HAP-1 (cell line): Measurements from ENCODE around the gene HK3.

Experiments
- DNase-seq, 2 experiments: peaks; one replicate each; pipeline ENCODE4 v3.0.0-alpha.2; 2016 to 2020; ENCODE audit warnings: low spot score in 2 of 2
- H3K27me3 ChIP-seq: fragments of 250-450 bp; sonication (Bioruptor Pico); 2 replicates; pipeline ENCODE4 v1.5.1; 2020; ENCODE audit warnings: low read depth, mild to moderate bottlenecking, moderate library complexity
- H3K36me3 ChIP-seq: fragments of 250-450 bp; sonication (Bioruptor Pico); replicated peaks from 2 replicates; pipeline ENCODE4 v1.5.1; 2020; ENCODE audit warnings: mild to moderate bottlenecking
- H3K4me1 ChIP-seq: fragments of 250-450 bp; sonication (Bioruptor Pico); 2 replicates; pipeline ENCODE4 v1.5.1; 2020; ENCODE audit warnings: mild to moderate bottlenecking
- H3K4me3 ChIP-seq: fragments of 250-450 bp; sonication (Bioruptor Pico); 2 replicates; pipeline ENCODE4 v1.5.1; 2020; ENCODE audit warnings: mild to moderate bottlenecking, moderate library complexity
- H3K9me3 ChIP-seq: fragments of 250-450 bp; sonication (Bioruptor Pico); 2 replicates; pipeline ENCODE4 v1.5.1; 2020; ENCODE audit warnings: mild to moderate bottlenecking, moderate library complexity
- in situ Hi-C: fragments of 300-500 bp; cut with MboI; formaldehyde crosslinking; loops from 3 replicates; pipeline ENCODE4 v1.14.3; 2020; ENCODE audit warnings: low sequenced_read_pairs, inconsistent platforms, mixed read lengths

HK3 gene

DNA sequence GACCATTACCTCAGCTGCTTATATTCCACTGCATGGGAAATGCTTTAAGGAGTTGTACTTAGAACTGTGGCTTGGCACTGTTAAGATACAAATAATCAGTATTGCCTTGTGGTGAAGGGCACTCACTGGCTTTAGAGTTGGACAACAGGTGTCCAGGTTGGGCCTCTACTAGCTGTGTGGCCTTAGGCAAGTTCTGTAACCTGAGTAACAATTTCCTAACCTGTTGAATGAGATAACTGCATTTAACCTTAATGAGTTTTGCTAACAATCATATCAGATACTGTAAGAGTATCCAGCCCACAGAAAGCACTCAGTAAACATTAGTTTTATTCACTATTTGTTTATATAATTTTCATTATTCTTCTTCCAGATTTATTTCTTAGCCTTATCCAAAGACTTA, 17.2 kb upstream of the HK3 start:
- no peak overlapping the region for H3K4me3 ChIP-seq
- in situ Hi-C loops, result no loop called here
- no peak for DNase-seq
- H3K36me3 ChIP-seq, result no peaks in the 10 kb centered on the region
- H3K4me1 ChIP-seq, result no peaks in the 10 kb centered on the region
- H3K9me3 ChIP-seq, result no peaks in the 10 kb centered on the region
- H3K27me3 ChIP-seq, result no peaks in the 10 kb centered on the region

DNA sequence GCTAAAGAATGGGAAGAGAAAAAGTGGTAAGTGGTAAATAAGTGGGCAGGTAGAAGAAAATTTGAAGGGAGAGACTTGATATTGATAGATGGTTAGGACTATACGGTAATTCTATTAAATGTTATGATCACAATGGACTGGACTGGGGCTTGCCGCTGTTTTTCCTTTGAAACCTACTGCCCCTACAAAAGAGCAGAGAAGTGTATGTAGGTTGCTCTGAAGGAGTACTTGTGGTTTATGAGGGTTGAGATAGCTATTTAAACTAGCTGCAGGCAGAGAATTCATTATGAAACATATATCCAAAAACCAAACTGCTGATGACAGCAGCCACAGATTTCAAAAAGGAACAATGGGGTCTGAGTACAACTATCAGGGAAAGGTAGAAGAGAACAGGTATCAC, 16.8 kb upstream of the HK3 start:
- H3K36me3 ChIP-seq, result no peaks in the 10 kb centered on the region
- DNase-seq, result no peak
- in situ Hi-C loops, result no loop called here

DNA sequence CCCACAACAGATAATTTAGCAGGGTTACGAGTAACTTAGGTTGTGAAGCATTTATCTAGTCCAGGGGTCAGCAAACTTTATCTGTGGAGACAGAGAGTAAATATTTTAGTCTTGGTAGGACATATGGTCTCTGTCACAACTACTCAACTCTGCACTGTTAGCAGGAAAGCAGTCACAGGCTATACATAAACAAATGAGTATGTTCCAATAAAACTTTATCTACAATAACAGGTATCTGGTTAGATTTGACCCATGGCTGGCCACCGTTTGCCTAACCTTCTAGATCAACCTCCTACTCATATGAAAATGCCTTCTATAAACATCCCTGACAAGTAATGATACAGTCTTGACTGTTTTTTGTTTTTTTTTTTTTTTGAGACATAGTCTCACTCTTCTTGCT, 13.0 kb upstream of the HK3 start:
- in situ Hi-C loops, result no loop called here
- no peak for DNase-seq
- H3K4me1 ChIP-seq, result no peaks in the 10 kb centered on the region
- no peaks in the 10 kb centered on the region for H3K9me3 ChIP-seq
- no peak overlapping the region for H3K4me3 ChIP-seq
- H3K27me3 ChIP-seq, result no peaks in the 10 kb centered on the region
- peaks cover 12% of the 10 kb centered on the region for H3K36me3 ChIP-seq

More for the DNA sequence above, 16.8 kb upstream of the HK3 start:
- H3K9me3 ChIP-seq, result no peaks in the 10 kb centered on the region
- H3K4me3 ChIP-seq, result no peak overlapping the region
- H3K4me1 ChIP-seq, result no peaks in the 10 kb centered on the region
- H3K27me3 ChIP-seq, result no peaks in the 10 kb centered on the region

DNA sequence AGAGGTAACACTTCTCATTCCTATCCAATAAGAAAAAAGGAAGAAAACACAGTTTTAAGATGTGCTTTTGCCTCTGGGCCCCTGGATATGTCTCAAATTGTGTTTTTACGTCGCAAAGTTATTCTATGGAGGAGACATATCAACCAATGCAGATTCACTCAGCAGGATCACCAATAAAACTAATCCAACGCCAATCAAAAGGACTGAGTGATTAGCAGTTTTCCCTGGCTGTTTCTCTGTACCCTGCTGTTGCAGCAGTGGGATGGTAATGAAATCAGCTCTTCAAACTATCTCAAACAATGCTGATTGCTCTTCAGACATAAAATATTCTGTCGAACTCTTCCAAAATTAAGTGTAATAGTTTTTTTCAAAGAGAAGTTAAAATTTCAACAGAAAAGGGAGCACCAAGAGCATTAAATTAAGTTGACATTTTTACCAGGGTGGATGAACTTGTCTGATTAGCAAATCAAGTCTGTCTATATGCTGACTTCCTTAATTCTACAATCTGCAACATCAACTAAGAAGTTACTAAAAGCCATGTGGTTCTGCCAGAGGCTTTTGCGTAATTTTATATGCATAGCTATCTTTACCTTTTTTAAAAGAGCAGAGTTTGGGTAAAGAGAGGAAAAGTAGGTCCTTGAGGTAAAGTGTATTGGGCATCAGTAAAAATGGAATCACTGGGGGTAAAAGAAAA, 9.7 kb upstream of the HK3 start:
- Histone ChIP-seq H3K36me3 (peaks cover 36% of the 10 kb centered on the region), H3K4me1 (no peaks in the 10 kb centered on the region), H3K4me3 (no peak overlapping the region), H3K9me3 (no peaks in the 10 kb centered on the region), H3K27me3 (no peaks in the 10 kb centered on the region)
- no peak for DNase-seq
- in situ Hi-C loops, result no loop called here

DNA sequence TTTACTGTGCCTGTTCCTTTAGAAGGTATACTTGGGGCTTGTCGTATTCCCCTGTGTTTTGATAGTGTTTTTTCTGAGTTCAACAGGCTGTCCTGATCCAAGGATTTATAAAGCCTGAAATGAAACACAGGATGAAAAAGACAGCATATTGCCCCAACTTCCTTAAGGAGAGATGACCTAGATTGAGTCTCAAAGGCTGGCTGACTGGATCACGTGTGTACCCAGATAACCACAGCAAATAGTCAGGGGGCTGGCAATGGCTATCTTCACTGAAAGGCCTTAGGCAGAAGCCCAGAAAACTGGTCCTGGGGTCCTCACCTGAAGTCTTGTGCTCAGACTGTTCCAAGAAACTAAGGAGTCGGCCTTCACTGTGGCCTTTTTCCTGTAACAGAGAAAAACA, 7.7 kb upstream of the HK3 start:
- DNase-seq, result no peak
- no peak overlapping the region for H3K4me3 ChIP-seq
- H3K36me3 ChIP-seq, result peaks cover 42% of the 10 kb centered on the region
- no peaks in the 10 kb centered on the region for H3K4me1 ChIP-seq
- H3K9me3 ChIP-seq, result no peaks in the 10 kb centered on the region
- in situ Hi-C loops, result no loop called here
- no peaks in the 10 kb centered on the region for H3K27me3 ChIP-seq

DNA sequence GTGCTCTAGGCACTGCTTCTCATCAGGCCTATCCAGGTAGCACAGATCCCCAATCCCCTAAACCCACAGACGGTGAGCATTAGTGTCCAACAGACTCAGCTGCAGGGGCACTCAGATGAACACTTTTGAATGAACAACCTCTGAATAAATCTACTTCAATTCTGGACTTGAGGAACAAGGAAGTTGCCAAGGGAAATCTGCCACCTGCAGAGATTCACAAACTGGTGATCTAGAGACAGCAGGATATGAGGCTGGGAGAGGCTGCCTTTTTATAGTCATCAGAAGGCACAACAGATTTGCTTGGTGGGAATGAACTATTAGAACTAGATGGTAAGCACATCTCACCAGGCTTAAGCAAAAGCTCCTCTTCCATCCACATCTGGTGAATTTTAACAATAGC, 7.0 kb upstream of the HK3 start:
- no peak overlapping the region for H3K4me3 ChIP-seq
- H3K9me3 ChIP-seq, result no peaks in the 10 kb centered on the region
- no peak for DNase-seq
- H3K27me3 ChIP-seq, result no peaks in the 10 kb centered on the region
- no peaks in the 10 kb centered on the region for H3K4me1 ChIP-seq
- H3K36me3 ChIP-seq, result peaks cover 42% of the 10 kb centered on the region
- in situ Hi-C loops, result no loop called here

DNA sequence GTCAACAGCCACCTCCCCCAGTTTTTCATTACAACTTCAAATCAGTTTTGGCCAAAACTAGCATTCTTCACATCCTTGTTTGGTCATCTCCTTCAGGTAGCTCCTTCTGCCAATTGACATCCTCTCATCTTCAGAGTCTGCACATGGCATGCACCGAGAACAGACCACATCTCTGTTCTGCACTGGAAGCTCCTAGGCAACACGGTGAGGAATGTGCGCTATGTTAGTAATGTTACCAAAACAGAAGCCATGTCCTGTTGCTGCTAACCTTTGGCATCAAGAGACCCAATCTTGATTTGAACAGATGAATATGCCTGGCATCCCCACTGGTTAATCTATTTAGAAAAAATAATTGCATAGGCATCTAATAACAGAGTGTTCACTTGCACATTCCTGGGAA, 5.1 kb upstream of the HK3 start:
- Histone ChIP-seq H3K36me3 (peaks cover 42% of the 10 kb centered on the region), H3K4me1 (no peaks in the 10 kb centered on the region), H3K27me3 (no peaks in the 10 kb centered on the region), H3K9me3 (no peaks in the 10 kb centered on the region), H3K4me3 (no peak overlapping the region)
- DNase-seq, result no peak
- in situ Hi-C loops, result no loop called here

DNA sequence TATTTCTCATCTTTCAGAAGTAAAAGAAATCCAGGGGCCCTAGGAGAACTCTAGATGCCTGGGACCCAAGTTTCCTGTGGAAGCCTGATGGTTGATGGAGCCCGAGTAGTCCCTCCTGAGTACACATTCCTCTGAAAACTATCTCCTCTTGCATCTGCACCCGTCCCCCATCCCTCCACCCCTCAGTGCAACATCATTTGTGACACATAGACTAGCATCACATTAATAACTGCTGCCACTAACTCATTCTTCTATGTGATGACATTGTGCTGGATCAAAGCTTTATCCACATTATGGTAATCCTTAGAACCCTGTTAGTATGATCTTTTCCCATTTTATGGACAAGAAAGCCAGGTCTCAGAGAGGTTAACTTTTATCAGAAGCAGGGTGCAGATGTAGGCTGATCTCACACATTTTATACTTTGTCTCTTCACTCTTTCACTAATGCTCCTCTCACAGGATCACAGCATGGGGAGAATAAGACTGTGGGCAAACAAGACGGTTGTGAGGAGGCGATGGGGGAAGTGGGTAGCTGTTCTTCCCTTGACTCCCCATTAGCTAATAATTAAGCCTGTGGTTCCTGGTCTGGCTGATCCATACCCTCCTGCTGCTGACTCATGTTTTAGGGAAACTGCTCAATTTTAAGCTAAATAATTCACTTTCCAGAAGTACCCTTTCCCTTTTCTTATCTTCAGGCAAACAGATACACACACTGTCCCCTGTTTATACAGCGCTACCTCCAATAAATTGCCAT, 3.9 kb upstream of the HK3 start:
- H3K4me3 ChIP-seq, result no peak overlapping the region
- no peaks in the 10 kb centered on the region for H3K4me1 ChIP-seq
- H3K36me3 ChIP-seq, result peaks cover 39% of the 10 kb centered on the region
- H3K27me3 ChIP-seq, result no peaks in the 10 kb centered on the region
- H3K9me3 ChIP-seq, result no peaks in the 10 kb centered on the region
- no peak for DNase-seq
- in situ Hi-C loops, result no loop called here

DNA sequence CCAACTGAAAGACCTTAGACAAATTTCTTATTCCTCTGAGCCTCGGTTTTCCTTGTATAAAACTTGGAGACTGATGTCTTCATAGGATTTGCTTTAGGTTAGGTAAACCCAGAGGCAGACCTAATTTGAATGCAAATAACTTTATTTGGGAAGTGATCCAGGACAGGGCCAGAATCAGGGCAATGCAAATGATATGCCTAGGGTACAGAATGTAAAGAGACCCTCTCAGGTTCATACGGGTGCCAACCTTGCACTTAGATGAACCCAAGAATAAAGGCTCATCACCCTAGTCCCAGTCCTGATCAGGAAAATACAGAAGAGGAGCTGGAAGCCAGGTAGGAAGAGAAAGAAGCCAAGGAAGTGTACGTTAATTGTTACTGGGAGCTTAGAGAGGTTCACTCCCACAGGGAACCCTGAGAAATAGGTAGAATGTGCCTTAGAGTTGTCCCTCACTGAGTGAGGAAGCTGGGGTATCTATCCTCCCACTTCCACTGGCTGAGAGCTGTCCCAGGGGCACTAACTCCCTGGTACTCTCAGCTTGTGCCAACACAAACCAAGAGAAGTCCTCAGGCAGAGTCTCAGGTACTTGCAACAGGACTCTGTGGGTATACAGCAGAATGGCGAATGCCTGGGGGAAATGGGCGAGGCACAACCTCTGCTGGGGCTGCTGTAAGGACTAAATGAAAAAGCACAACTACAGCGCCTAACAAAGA, 3.1 kb upstream of the HK3 start:
- no peaks in the 10 kb centered on the region for H3K9me3 ChIP-seq
- H3K4me1 ChIP-seq, result no peaks in the 10 kb centered on the region
- H3K27me3 ChIP-seq, result no peaks in the 10 kb centered on the region
- H3K36me3 ChIP-seq, result peaks cover 32% of the 10 kb centered on the region
- H3K4me3 ChIP-seq, result no peak overlapping the region
- in situ Hi-C loops, result no loop called here
- DNase-seq, result no peak

DNA sequence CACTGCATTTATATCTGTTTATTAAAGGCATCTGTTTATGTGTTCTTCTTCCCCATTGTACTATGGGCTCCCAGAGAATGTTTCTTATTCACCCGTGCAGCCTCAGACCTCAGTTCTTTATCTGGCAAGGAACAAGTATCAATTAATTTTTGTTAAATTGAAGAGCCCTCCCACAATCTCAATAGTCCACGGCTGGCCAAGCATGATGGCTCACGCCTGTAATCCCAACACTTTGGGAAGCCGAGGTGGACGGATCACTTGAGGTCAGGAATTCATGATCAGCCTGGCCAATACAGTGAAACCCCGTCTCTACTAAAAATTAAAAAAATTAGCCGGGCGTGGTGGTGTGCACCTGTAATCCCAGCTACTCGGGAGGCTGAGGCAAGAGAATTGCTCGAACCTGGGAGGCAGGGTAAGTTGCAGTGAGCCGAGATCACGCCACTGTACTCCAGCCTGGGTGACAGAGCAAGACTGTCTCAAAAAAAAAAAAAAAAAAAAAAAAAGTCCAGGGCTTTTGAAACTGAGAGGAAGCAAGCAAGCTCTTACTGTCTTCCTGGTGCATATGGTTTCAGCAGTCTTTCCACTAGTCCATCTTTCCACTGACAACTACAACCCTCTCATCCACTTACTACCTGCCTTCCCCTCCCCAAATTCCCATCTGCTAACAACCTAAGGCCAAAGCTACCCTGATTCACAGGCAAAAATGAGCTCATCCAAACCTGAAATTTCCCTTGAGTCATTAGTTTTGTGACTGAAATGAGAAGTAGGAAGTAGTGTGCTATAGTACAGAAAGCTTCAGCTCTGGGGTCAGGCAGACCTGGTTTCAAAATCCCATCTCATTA, 2.3 kb upstream of the HK3 start:
- in situ Hi-C loops, result no loop called here
- Histone ChIP-seq H3K36me3 (peaks cover 24% of the 10 kb centered on the region), H3K9me3 (no peaks in the 10 kb centered on the region), H3K27me3 (no peaks in the 10 kb centered on the region), H3K4me1 (no peaks in the 10 kb centered on the region), H3K4me3 (no peak overlapping the region)
- DNase-seq, result no peak

DNA sequence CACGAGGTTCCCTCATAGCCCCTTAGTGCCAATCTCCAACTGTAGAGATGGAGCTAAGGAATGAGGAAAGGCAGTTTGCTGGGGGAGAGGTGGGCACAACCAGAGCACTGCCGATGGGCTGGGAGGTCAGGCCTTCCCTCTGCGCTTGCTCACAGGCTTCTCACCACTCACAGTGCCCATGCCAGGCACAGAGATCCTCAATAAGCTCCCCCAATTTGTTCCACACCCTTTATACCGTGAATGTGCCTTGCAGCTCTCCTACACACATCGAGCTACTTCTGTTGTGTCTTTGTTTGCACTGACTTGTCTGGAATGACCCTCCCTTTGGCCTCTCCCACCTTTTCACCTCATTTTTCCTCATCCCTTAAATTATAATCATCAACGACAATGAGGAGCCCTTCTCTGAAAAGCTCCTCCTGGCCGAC, 1.6 kb upstream of the HK3 start:
- peaks cover 18% of the 10 kb centered on the region for H3K36me3 ChIP-seq
- H3K4me1 ChIP-seq, result no peaks in the 10 kb centered on the region
- no peaks in the 10 kb centered on the region for H3K27me3 ChIP-seq
- no peaks in the 10 kb centered on the region for H3K9me3 ChIP-seq
- in situ Hi-C loops, result no loop called here
- no peak for DNase-seq
- H3K4me3 ChIP-seq, result no peak overlapping the region

DNA sequence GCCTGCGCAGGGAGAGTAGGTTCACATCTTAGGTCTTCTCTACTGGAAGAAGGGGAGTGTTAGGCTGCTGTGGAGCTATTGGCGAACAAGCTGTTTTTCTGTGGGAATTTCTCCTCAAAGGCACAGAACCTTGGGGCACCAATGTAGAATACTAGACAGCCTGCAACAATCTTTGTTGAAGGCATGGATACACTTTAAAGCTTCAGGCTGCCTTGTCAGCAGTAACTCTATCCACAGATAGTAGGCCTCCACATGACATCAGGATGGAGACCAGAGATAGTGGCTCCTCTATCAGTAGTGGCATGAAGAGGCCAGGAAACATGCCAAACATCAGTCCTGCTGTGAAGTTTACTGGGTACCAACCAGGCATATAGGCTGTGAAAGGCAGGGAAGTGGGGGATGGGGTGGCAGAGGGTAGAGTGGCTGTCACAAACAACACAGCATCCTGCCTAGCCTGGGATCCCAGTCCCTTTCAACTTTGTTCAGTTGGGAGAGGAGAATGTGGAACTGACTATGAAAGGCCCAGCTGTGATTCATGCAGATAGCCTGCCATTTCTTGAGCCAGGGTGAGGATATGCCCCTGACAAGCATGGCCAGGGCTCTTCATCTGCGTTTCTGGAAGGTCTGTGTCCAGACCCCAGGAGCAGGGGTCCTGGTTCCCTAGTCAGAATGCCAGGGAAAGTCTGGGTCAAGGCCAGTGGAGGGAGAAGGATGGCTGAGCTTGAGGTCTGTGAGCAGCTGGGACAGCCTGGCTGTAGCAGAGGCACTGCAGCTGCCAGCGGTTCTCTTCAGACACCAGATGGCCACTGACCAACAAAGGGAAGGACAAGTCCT, 1.0 kb upstream of the HK3 start:
- Histone ChIP-seq H3K9me3 (no peaks in the 10 kb centered on the region), H3K36me3 (peaks cover 18% of the 10 kb centered on the region), H3K4me1 (no peaks in the 10 kb centered on the region), H3K27me3 (no peaks in the 10 kb centered on the region), H3K4me3 (no peak overlapping the region)
- in situ Hi-C loops, result no loop called here
- DNase-seq, result no peak

DNA sequence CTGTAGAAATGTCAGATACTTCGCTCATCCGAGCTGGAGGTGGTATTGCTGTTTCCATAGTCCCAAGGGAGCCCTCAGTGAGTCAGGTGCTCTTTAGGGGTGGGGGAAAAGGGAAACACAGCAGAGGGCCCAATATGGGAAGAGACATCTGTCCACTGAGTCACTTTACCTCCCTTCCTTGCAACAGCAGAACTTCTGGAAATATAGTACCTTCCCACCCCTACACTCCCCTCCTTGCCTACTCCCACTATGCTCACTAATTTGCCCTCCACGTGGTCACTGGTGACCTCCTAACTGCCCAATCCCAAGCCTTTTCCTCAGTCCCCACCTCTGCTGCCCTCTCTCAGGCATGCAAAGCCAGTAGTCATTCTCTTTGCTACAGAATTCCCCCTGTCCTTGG, 1.9 kb downstream of the HK3 start:
- DNase-seq, result no peak
- Histone ChIP-seq H3K4me1 (no peaks in the 10 kb centered on the region), H3K4me3 (no peak overlapping the region), H3K27me3 (peaks cover under 1% of the 10 kb centered on the region; the same call in 1 of the 2 replicates), H3K36me3 (no peaks in the 10 kb centered on the region), H3K9me3 (no peaks in the 10 kb centered on the region)
- in situ Hi-C loops, result no loop called here
